Chondrocyte (in vitro differentiated cells): Measurements from ENCODE around the gene RDH11. TPM values are rescaled to one million over a fixed set of nuclear protein-coding genes. Genes with fewer than 3 reads are reported as not detected.

Experiments used
- DNase-seq: peaks from one replicate; pipeline ENCODE4 v3.0.0; 2021; ENCODE audit warnings: mixed read lengths, low spot score
- H3K27ac Mint-ChIP-seq: one replicate; pipeline ENCODE4 v1.8.0; 2021; ENCODE audit warnings: mild to moderate bottlenecking, moderate library complexity, mixed read lengths; ENCODE audit not compliant: unreplicated experiment
- H3K27me3 Mint-ChIP-seq: 2 replicates; pipeline ENCODE4 v1.8.0; 2021; ENCODE audit warnings: low read depth, mixed read lengths
- H3K36me3 Mint-ChIP-seq: 2 replicates; pipeline ENCODE4 v1.8.0; 2021; ENCODE audit warnings: low read depth, mixed read lengths
- H3K4me1 Mint-ChIP-seq: 2 replicates; pipeline ENCODE4 v1.8.0; 2021; ENCODE audit warnings: low read depth, mild to moderate bottlenecking, mixed read lengths
- H3K4me3 Mint-ChIP-seq: one replicate; pipeline ENCODE4 v1.8.0; 2021; ENCODE audit warnings: mild to moderate bottlenecking, moderate library complexity, mixed read lengths; ENCODE audit not compliant: unreplicated experiment
- H3K9me3 Mint-ChIP-seq: 2 replicates; pipeline ENCODE4 v1.8.0; 2021; ENCODE audit warnings: low read depth, mixed read lengths
- total RNA-seq: library from RNA; stranded (reverse); gene quantifications from 3 replicates; pipeline ENCODE4 v1.2.1, GENCODE V29; 2021
- TF ChIP-seq, protein P1 (sequence below): fragments of 200-600 bp; sonication (generic); IDR thresholded peaks from 2 replicates; pipeline ENCODE4 v1.5.0; 2021; ENCODE audit warnings: antibody characterized with exemption, mild to moderate bottlenecking, moderate library complexity

Gene RDH11
- total RNA-seq, 1 donor from 2014 or later = 69.4 TPM

DNA sequence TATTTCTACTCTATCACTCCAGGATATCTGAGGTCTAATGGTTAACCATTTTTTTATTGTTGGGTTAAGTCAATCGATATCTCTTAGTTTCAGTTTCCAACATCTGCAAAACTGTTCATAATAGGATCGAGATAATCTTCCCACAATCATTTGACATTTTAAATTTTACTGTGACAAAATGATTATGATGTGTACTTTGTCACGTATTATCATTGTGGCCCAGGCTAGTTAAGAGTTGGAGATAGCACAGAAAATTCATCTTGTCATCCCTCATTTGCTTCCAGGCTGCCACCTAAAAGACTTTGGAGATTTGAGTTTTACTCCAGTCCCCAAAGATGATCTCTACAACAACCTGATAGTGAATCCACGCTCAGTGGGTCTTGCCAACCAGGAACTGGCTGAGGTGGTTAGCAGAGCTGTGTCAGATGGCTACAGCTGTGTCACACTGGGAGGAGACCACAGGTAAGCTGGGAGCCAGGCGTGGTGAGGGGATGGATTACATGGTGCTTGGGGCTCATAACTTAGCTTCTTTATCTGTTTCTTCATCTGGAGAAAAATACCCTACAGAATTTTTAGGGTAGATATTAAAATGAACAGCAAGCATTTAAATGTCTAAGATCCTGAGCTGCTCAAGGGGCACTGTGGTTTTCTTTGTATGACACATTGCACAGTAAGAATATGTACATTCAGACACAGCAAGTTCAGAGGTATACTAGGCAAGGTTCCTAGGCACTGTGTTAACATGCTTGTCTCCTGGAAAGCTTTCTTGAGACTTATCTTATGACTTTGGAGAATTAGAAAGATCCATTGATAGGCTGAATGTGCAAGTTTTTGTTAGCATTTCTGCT lies 53.4 kb downstream of the RDH11 start:
- H3K4me3 Mint-ChIP-seq = no peak overlapping the region
- H3K27me3 Mint-ChIP-seq = no peaks in the 10 kb centered on the region
- TF ChIP-seq, protein P1, sequence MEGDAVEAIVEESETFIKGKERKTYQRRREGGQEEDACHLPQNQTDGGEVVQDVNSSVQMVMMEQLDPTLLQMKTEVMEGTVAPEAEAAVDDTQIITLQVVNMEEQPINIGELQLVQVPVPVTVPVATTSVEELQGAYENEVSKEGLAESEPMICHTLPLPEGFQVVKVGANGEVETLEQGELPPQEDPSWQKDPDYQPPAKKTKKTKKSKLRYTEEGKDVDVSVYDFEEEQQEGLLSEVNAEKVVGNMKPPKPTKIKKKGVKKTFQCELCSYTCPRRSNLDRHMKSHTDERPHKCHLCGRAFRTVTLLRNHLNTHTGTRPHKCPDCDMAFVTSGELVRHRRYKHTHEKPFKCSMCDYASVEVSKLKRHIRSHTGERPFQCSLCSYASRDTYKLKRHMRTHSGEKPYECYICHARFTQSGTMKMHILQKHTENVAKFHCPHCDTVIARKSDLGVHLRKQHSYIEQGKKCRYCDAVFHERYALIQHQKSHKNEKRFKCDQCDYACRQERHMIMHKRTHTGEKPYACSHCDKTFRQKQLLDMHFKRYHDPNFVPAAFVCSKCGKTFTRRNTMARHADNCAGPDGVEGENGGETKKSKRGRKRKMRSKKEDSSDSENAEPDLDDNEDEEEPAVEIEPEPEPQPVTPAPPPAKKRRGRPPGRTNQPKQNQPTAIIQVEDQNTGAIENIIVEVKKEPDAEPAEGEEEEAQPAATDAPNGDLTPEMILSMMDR = no peak
- no peak overlapping the region for H3K27ac Mint-ChIP-seq
- H3K9me3 Mint-ChIP-seq = no peaks in the 10 kb centered on the region
- H3K36me3 Mint-ChIP-seq = peaks cover 14% of the 10 kb centered on the region
- DNase-seq = no peak
- peaks cover 9% of the 10 kb centered on the region for H3K4me1 Mint-ChIP-seq

DNA sequence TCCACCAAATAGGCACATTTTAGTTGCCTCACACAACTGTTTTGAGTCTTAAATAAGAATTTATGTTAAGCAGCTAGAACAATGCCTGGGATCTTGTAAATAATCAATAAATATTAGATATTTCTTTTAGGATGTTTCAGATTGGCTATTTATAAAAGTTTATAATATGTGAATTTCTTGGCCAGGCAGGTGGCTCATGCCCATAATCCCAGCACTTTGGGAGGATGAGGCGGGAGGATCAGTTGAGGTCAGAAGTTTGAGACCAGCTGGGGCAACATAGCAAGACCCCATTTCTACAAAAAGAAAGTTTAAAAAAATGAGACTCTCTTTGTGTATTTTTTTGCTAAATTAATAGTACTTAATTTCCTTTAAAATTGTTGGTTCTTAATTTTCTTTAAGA lies 54.1 kb downstream of the RDH11 start:
- Mint-ChIP-seq H3K4me3 (no peak overlapping the region), H3K4me1 (peaks cover 13% of the 10 kb centered on the region), H3K36me3 (peaks cover 9% of the 10 kb centered on the region), H3K27me3 (no peaks in the 10 kb centered on the region), H3K27ac (no peak overlapping the region), H3K9me3 (no peaks in the 10 kb centered on the region)
- no peak for DNase-seq
- TF ChIP-seq, protein P1 = no peak

DNA sequence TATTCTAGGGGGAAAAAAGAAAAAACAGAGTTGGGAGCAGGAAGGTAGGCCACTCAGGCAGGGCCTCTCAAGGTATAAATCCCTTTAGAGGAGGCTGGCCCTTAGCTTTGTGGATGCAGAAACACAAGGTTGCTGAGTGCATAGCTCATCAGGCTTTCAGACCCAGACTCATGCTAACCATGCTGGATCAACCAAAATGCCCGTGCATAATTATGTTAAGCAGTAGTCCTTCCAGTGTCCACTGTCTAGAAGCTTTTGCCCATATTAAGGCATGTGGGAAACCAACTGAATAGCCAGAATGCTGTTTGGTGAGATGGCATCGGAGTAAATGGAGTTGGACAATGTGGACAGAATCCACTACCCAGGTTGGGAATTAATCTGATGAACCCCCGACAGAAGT lies 56.9 kb downstream of the RDH11 start:
- Mint-ChIP-seq H3K9me3 (no peaks in the 10 kb centered on the region), H3K36me3 (peaks cover 2% of the 10 kb centered on the region)
- TF ChIP-seq, protein P1 = no peak

DNA sequence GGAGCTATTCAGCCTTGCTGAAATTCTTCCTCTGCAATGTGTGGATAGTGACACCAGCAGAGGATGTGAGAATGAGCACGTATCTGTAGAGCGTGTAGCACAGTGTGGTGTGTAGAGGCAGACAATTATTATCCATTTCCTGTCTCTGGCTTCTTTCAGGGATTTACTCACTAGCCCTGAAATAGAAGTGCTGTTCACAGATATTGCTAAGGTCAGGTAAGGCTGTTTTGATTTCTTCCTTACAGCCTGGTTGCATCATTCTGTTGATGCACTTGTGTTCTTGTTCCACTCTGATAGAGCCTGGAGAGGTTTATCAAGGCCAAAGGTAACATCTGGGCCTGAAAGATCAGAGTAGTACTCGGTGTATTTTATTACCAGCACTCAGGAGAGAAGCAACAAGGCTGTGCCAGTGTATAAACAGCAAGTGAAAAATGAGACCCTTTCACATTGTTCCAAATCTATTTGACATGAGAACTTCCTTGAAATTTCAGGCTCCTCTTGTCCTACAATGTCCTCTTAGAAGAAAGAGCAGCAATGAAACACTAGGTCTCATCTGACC lies 59.1 kb downstream of the RDH11 start:
- TF ChIP-seq, protein P1 = no peak
- peak overlapping the region; percentile 80 for H3K27ac Mint-ChIP-seq

More for the DNA sequence above, 56.9 kb downstream of the RDH11 start:
- Mint-ChIP-seq H3K27ac (no peak overlapping the region), H3K27me3 (no peaks in the 10 kb centered on the region), H3K4me1 (peaks cover 14% of the 10 kb centered on the region), H3K4me3 (no peak overlapping the region)
- no peak for DNase-seq

DNA sequence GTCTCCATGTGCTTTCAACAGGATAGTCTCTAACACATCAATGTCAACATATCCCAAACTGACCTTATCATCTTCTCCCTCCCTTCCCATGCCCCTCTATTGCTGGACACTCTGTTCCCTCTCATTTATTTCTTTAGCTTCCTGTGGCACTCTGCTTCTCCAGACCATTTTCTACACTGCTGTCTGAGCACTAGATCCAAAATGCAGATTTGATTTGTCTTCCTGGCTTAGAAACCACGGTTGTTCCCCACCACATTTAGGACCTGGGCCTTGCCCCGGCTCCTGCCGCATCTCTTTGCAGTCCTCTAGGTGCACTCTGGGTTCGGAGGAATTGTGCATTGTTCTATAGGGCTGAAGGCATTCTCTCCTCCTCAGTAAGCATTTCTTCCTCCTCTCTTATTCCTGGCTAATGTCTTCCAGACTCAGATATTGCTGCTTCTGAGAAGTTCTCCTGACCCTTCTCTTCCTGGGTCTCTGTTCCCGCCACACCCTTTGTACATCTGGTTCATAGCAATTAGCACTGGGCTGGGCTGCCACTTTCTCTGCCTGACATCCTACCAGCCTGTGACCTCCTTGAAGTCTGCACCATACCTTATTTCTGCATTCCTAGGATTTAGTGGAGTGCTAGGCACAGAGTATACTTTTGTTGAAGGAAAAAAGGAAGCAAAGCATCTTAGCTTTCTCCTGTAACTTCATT lies 62.0 kb downstream of the RDH11 start:
- TF ChIP-seq, protein P1 = no peak
- Mint-ChIP-seq H3K4me1 (peaks cover 16% of the 10 kb centered on the region), H3K27me3 (no peaks in the 10 kb centered on the region), H3K9me3 (no peaks in the 10 kb centered on the region), H3K4me3 (no peak overlapping the region), H3K27ac (no peak overlapping the region), H3K36me3 (peaks cover 2% of the 10 kb centered on the region)
- DNase-seq = no peak

More for the DNA sequence above, 59.1 kb downstream of the RDH11 start:
- no peak for DNase-seq
- H3K36me3 Mint-ChIP-seq = peaks cover 2% of the 10 kb centered on the region
- H3K4me1 Mint-ChIP-seq = peaks cover 16% of the 10 kb centered on the region
- no peaks in the 10 kb centered on the region for H3K27me3 Mint-ChIP-seq
- no peak overlapping the region for H3K4me3 Mint-ChIP-seq
- H3K9me3 Mint-ChIP-seq = no peaks in the 10 kb centered on the region
